ENCODE measurements around the gene AGL. TPM values are rescaled to one million over a fixed set of nuclear protein-coding genes. Genes with fewer than 3 reads are reported as not detected.

AGL gene
- total RNA-seq, 5 donors from 2014 or later (not counting 1 experiment from before 2014, with no cell fraction given), result 14.6 to 17.3 (median 15.8) TPM

Other genes starting within 250 kb of the AGL start
- gene PALMD, start 204.2 kb upstream of the AGL start, total RNA-seq, result under 1 TPM in 1 of 5 donors, not detected in 4; 0.15 TPM
- gene FRRS1, start 83.7 kb upstream of the AGL start, total RNA-seq, result 1 to 10 TPM in 1 of 5 donors, under 1 TPM in 3, not detected in 1; 0.20 to 1.2 (median 0.45) TPM
- gene SLC35A3, start 119.6 kb downstream of the AGL start, total RNA-seq, result 10 to 100 TPM; 21.5 to 31.8 (median 24.5) TPM